Measurements from ENCODE around the gene PELI2.
A peak's percentile ranks its signal among the peaks of the same experiment; 100 is the strongest.

Gene PELI2

DNA sequence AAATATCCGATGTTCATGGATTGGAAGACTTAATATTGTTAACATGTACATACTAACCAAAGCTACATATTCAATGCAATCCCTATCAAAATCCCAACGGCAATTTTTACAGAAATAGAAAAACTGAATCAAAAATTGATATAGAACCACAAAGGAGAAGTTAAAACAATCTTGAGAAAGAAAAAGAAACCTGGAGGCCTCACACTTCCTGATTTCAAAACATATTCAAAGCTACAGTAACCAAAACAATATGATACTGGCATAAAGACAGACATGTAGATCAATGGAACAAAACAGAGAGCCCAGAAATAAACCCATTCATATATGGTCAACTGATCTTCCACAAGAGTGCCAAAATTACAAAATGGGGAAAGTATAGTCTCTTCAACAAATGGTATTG lies 5.4 kb upstream of the PELI2 start:
- Histone ChIP-seq H3K4me3 (ENCODE audit: insufficient read depth in 1 of 2, low read depth in 1 of 2, low read length in 2 of 2) (no peak overlapping the region), H2BK120ac (ENCODE audit: low read depth, low read length) (no peak overlapping the region), H2BK15ac (ENCODE audit: low read depth, poor library complexity, severe bottlenecking) (no peak overlapping the region), H2AK5ac (ENCODE audit: low read length, severe bottlenecking) (no peak overlapping the region), H3K14ac (ENCODE audit: low read length in 2 of 2) (no peak overlapping the region), H3K4me2 (ENCODE audit: low read length, poor library complexity, severe bottlenecking) (no peak overlapping the region), H3K27me3 (ENCODE audit: control insufficient read depth in 1 of 2, insufficient read depth in 1 of 2, low read length in 2 of 2) (no peaks in the 10 kb centered on the region), H3K36me3 (ENCODE audit: control insufficient read depth in 1 of 2, insufficient read depth in 2 of 2, low read depth in 1 of 2, low read length in 2 of 2) (no peaks in the 10 kb centered on the region), H3K27ac (ENCODE audit: low read length, poor library complexity, severe bottlenecking) (no peak overlapping the region), H3K79me1 (replicated peaks; ENCODE audit: low read length, poor library complexity, severe bottlenecking) (no peaks in the 10 kb centered on the region), H2AFZ (ENCODE audit: low read depth, low read length) (no peak overlapping the region), H3K9ac (ENCODE audit: low read length) (no peak overlapping the region), H4K91ac (ENCODE audit: low read length) (no peak overlapping the region), H4K8ac (ENCODE audit: low read length) (no peak overlapping the region), H3K9me3 (ENCODE audit: control insufficient read depth, low read length) (no peaks in the 10 kb centered on the region), H3K18ac (ENCODE audit: low read depth in 1 of 2, low read length in 2 of 2) (no peak overlapping the region), H2BK5ac (ENCODE audit: low read depth, low read length, poor library complexity, severe bottlenecking) (no peak overlapping the region), H3K23ac (ENCODE audit: low read length in 2 of 2) (no peak overlapping the region), H3K4me1 (ENCODE audit: control insufficient read depth, insufficient read depth, low read depth, low read length) (peaks cover 2% of the 10 kb centered on the region), H3K4ac (ENCODE audit: low read depth in 1 of 2, low read length in 2 of 2) (no peak overlapping the region), H2BK12ac (ENCODE audit: low read length in 2 of 2) (no peak overlapping the region)
- no CpG with 5 or more reads among the region's 2 CpGs for WGBS
- no peak for DNase-seq

DNA sequence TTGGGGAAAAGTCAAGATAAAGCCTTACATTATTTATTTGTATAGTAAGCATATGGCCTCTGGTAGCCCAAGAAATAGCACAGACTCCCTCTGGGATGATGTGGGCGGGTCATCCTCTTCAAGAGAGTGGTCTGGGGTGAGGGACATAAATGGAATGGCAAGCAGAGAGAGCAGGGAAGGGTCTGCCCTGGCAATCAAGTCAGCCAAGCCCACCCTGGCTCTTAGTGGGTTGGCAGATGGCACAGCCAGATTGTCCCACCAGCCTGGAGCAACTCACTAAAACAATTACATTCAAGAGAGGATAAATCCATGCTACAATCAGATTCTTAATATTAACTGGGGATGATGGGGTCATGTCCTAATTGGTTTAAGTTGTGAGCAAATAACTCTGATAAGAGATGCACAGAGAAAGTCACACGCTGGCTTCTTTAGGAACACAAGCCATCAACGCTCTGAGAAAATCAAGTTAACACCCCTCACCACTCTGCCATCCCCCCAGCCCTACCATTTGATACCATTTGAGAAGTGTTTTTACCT lies 2.8 kb upstream of the PELI2 start:
- Histone ChIP-seq H3K18ac (ENCODE audit: low read depth in 1 of 2, low read length in 2 of 2) (no peak overlapping the region), H2AFZ (ENCODE audit: low read depth, low read length) (no peak overlapping the region), H3K4ac (ENCODE audit: low read depth in 1 of 2, low read length in 2 of 2) (no peak overlapping the region), H3K9me3 (ENCODE audit: control insufficient read depth, low read length) (no peaks in the 10 kb centered on the region), H3K27me3 (ENCODE audit: control insufficient read depth in 1 of 2, insufficient read depth in 1 of 2, low read length in 2 of 2) (no peaks in the 10 kb centered on the region), H4K91ac (ENCODE audit: low read length) (no peak overlapping the region), H3K9ac (ENCODE audit: low read length) (no peak overlapping the region), H3K4me1 (ENCODE audit: control insufficient read depth, insufficient read depth, low read depth, low read length) (peaks cover 4% of the 10 kb centered on the region), H2BK15ac (ENCODE audit: low read depth, poor library complexity, severe bottlenecking) (no peak overlapping the region), H2BK12ac (ENCODE audit: low read length in 2 of 2) (no peak overlapping the region), H2BK5ac (ENCODE audit: low read depth, low read length, poor library complexity, severe bottlenecking) (no peak overlapping the region), H3K4me3 (ENCODE audit: insufficient read depth in 1 of 2, low read depth in 1 of 2, low read length in 2 of 2) (no peak overlapping the region), H3K4me2 (ENCODE audit: low read length, poor library complexity, severe bottlenecking) (no peak overlapping the region), H3K79me1 (replicated peaks; ENCODE audit: low read length, poor library complexity, severe bottlenecking) (no peaks in the 10 kb centered on the region), H4K8ac (ENCODE audit: low read length) (no peak overlapping the region), H2BK120ac (ENCODE audit: low read depth, low read length) (no peak overlapping the region), H3K14ac (ENCODE audit: low read length in 2 of 2) (no peak overlapping the region), H2AK5ac (ENCODE audit: low read length, severe bottlenecking) (no peak overlapping the region), H3K23ac (ENCODE audit: low read length in 2 of 2) (no peak overlapping the region), H3K36me3 (ENCODE audit: control insufficient read depth in 1 of 2, insufficient read depth in 2 of 2, low read depth in 1 of 2, low read length in 2 of 2) (no peaks in the 10 kb centered on the region), H3K27ac (ENCODE audit: low read length, poor library complexity, severe bottlenecking) (no peak overlapping the region)
- 68% methylated on average over 2 of the region's 3 CpGs for WGBS
- no peak for DNase-seq

DNA sequence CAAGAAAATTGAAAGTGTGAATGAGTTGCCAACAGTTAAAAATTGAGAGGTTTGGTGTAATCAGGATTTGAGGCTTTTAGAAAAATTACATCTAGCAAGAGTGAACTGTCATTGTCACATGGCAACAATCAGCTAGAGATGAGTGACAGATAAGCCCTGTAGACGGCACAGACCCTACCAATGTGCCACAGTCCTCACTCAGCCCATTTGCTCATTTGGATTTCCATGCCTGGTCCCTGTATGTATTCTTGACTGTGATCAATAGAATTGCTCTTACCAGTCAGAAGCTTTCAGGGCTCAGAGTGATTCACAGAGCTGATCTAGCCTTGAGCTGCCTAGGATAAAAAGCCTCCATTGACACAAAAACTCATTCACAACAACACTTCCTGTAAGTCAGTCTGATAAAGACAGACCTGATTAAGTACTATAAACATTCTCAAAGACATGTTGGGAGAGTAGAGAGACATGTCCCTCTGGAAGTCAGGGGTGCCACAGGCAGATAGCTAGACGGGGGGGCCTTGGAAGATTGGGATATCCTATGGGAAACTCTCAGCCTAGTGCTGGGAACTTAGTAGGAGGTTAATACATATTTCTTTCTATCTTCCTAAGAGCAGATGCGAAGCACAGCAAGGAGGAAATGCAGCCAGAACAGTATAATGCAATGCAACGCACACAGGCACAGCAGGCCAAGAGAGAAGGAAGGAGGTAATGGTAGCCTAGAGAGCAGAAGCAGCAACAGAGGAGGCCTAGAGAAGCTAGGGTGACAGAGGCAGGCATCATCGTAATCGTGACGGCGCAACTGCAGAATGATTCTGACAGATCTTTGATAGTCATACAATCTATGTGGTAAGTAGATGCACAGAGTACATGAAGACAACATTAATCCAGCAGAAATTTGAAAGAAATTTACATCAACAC lies 2.0 kb upstream of the PELI2 start:
- 55% methylated on average over 4 of the region's 8 CpGs for WGBS
- no peak for DNase-seq
- no peaks in the 10 kb centered on the region for H3K9me3 ChIP-seq (ENCODE audit: control insufficient read depth, low read length)
- no peak overlapping the region for H4K91ac ChIP-seq (ENCODE audit: low read length)
- H3K4me1 ChIP-seq (ENCODE audit: control insufficient read depth, insufficient read depth, low read depth, low read length), result peaks cover 5% of the 10 kb centered on the region
- H3K4ac ChIP-seq (ENCODE audit: low read depth in 1 of 2, low read length in 2 of 2), result no peak overlapping the region
- H2AFZ ChIP-seq (ENCODE audit: low read depth, low read length), result no peak overlapping the region
- H2BK5ac ChIP-seq (ENCODE audit: low read depth, low read length, poor library complexity, severe bottlenecking), result no peak overlapping the region
- no peak overlapping the region for H3K14ac ChIP-seq (ENCODE audit: low read length in 2 of 2)
- no peak overlapping the region for H3K4me2 ChIP-seq (ENCODE audit: low read length, poor library complexity, severe bottlenecking)
- no peaks in the 10 kb centered on the region for H3K79me1 ChIP-seq (replicated peaks; ENCODE audit: low read length, poor library complexity, severe bottlenecking)
- peak overlapping the region in 1 of 2 experiments; percentile 38 for H2BK12ac ChIP-seq (ENCODE audit: low read length in 2 of 2)
- no peaks in the 10 kb centered on the region for H3K36me3 ChIP-seq (ENCODE audit: control insufficient read depth in 1 of 2, insufficient read depth in 2 of 2, low read depth in 1 of 2, low read length in 2 of 2)
- no peak overlapping the region for H2BK15ac ChIP-seq (ENCODE audit: low read depth, poor library complexity, severe bottlenecking)
- H2BK120ac ChIP-seq (ENCODE audit: low read depth, low read length), result no peak overlapping the region
- H3K9ac ChIP-seq (ENCODE audit: low read length), result no peak overlapping the region
- no peak overlapping the region for H3K23ac ChIP-seq (ENCODE audit: low read length in 2 of 2)
- no peak overlapping the region for H3K27ac ChIP-seq (ENCODE audit: low read length, poor library complexity, severe bottlenecking)
- no peak overlapping the region for H2AK5ac ChIP-seq (ENCODE audit: low read length, severe bottlenecking)
- H3K27me3 ChIP-seq (ENCODE audit: control insufficient read depth in 1 of 2, insufficient read depth in 1 of 2, low read length in 2 of 2), result no peaks in the 10 kb centered on the region
- no peak overlapping the region for H3K4me3 ChIP-seq (ENCODE audit: insufficient read depth in 1 of 2, low read depth in 1 of 2, low read length in 2 of 2)
- no peak overlapping the region for H3K18ac ChIP-seq (ENCODE audit: low read depth in 1 of 2, low read length in 2 of 2)
- no peak overlapping the region for H4K8ac ChIP-seq (ENCODE audit: low read length)

DNA sequence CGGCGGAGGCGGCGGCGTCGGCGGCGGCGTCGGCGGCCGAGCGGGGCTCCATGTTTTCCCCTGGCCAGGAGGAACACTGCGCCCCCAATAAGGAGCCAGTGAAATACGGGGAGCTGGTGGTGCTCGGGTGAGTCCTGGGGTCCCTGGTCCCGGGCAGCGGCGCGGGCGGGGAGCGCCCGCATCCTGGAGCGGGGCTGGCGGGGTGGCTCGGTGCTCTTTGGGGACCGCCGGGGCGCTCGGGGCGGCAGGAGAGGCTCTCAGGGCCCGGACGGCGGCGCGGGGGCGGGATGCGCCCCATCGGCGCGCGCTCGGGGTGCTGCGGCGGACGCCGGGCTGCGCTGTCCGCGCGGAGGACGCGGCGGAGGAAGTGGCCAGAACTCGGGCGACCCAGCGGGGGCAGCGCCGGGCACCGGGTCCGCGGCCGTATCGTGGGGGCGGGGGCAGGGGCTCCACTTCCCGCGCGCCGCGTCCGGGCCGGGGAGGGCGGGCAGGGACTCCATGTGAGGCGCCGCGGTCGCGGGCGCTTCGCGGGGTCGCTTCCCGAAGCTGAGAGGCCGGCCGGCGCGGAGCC lies 485 bp downstream of the PELI2 start:
- peak overlapping the region in 1 of 2 experiments; percentile 71 for H2BK12ac ChIP-seq (ENCODE audit: low read length in 2 of 2)
- H2AFZ ChIP-seq (ENCODE audit: low read depth, low read length), result peak overlapping the region; percentile 81
- no peak overlapping the region for H2AK5ac ChIP-seq (ENCODE audit: low read length, severe bottlenecking)
- H3K18ac ChIP-seq (ENCODE audit: low read depth in 1 of 2, low read length in 2 of 2), result peak overlapping the region; percentile 93 to 95
- no peak overlapping the region for H2BK5ac ChIP-seq (ENCODE audit: low read depth, low read length, poor library complexity, severe bottlenecking)
- no peaks in the 10 kb centered on the region for H3K27me3 ChIP-seq (ENCODE audit: control insufficient read depth in 1 of 2, insufficient read depth in 1 of 2, low read length in 2 of 2)
- peak overlapping the region; percentile 77 for H4K8ac ChIP-seq (ENCODE audit: low read length)
- H3K9me3 ChIP-seq (ENCODE audit: control insufficient read depth, low read length), result no peaks in the 10 kb centered on the region
- no peak for DNase-seq
- peak overlapping the region; percentile 7 to 75 for H3K4ac ChIP-seq (ENCODE audit: low read depth in 1 of 2, low read length in 2 of 2)
- no peaks in the 10 kb centered on the region for H3K36me3 ChIP-seq (ENCODE audit: control insufficient read depth in 1 of 2, insufficient read depth in 2 of 2, low read depth in 1 of 2, low read length in 2 of 2)
- peak overlapping the region; percentile 93 for H2BK120ac ChIP-seq (ENCODE audit: low read depth, low read length)
- under 1% methylated on average over 53 of the region's 87 CpGs for WGBS
- H3K4me2 ChIP-seq (ENCODE audit: low read length, poor library complexity, severe bottlenecking), result peak overlapping the region; percentile 91
- peak overlapping the region in 1 of 2 experiments; percentile 40 for H3K23ac ChIP-seq (ENCODE audit: low read length in 2 of 2)
- peak overlapping the region; percentile 85 to 91 for H3K4me3 ChIP-seq (ENCODE audit: insufficient read depth in 1 of 2, low read depth in 1 of 2, low read length in 2 of 2)
- H3K14ac ChIP-seq (ENCODE audit: low read length in 2 of 2), result peak overlapping the region; percentile 11 to 86
- H2BK15ac ChIP-seq (ENCODE audit: low read depth, poor library complexity, severe bottlenecking), result peak overlapping the region; percentile 94
- peak overlapping the region; percentile 68 for H4K91ac ChIP-seq (ENCODE audit: low read length)
- peaks cover 5% of the 10 kb centered on the region for H3K4me1 ChIP-seq (ENCODE audit: control insufficient read depth, insufficient read depth, low read depth, low read length)
- no peak overlapping the region for H3K27ac ChIP-seq (ENCODE audit: low read length, poor library complexity, severe bottlenecking)
- H3K79me1 ChIP-seq (replicated peaks; ENCODE audit: low read length, poor library complexity, severe bottlenecking), result peaks cover 2% of the 10 kb centered on the region
- peak overlapping the region; percentile 84 for H3K9ac ChIP-seq (ENCODE audit: low read length)
